H9 (cell line): Measurements from ENCODE around the gene ARSG. TPM values are rescaled to one million over a fixed set of nuclear protein-coding genes. Genes with fewer than 3 reads are reported as not detected.

Experiments used
- DNase-seq: peaks from one replicate; pipeline ENCODE4 v3.0.0-alpha.2; 2017
- H2AFZ ChIP-seq: one replicate; pipeline ENCODE4 v1.6.1; 2013; ENCODE audit warnings: mild to moderate bottlenecking, low read length, control low read depth, moderate library complexity
- H2AK5ac ChIP-seq: 2 replicates; pipeline ENCODE4 v1.6.1; 2013; ENCODE audit warnings: low read length, control low read depth, mixed read lengths; ENCODE audit not compliant: insufficient read length
- H2BK120ac ChIP-seq: one replicate; pipeline ENCODE4 v1.6.1; 2013; ENCODE audit warnings: low read depth, mild to moderate bottlenecking, low read length, control low read depth, inconsistent platforms; ENCODE audit not compliant: poor library complexity, severe bottlenecking
- H2BK12ac ChIP-seq: 2 replicates; pipeline ENCODE4 v1.6.1; 2013; ENCODE audit warnings: low read length, control low read depth, mixed read lengths, low read depth; ENCODE audit not compliant: insufficient read length
- H2BK15ac ChIP-seq: 2 replicates; pipeline ENCODE4 v1.6.1; 2013; ENCODE audit warnings: low read depth, low read length, control low read depth
- H2BK20ac ChIP-seq: one replicate; pipeline ENCODE4 v1.6.1; 2013; ENCODE audit warnings: low read depth, mild to moderate bottlenecking, low read length, control low read depth, inconsistent platforms; ENCODE audit not compliant: poor library complexity, severe bottlenecking
- H2BK5ac ChIP-seq: 2 replicates; pipeline ENCODE4 v1.6.1; 2013; ENCODE audit warnings: low read length, control low read depth, mixed read lengths; ENCODE audit not compliant: insufficient read length
- H3K14ac ChIP-seq: 2 replicates; pipeline ENCODE4 v1.6.1; 2013; ENCODE audit warnings: low read length, control low read depth; ENCODE audit not compliant: insufficient read depth
- H3K18ac ChIP-seq: 2 replicates; pipeline ENCODE4 v1.6.1; 2013; ENCODE audit warnings: low read depth, mild to moderate bottlenecking, mixed read lengths, low read length, control low read depth; ENCODE audit not compliant: insufficient read length
- H3K23ac ChIP-seq: 2 replicates; pipeline ENCODE4 v1.6.1; 2013; ENCODE audit warnings: low read length, control low read depth, mixed read lengths, low read depth; ENCODE audit not compliant: insufficient read length
- H3K23me2 ChIP-seq: 2 replicates; pipeline ENCODE4 v1.6.1; 2013; ENCODE audit warnings: low read depth, mild to moderate bottlenecking, mixed read lengths, low read length, control low read depth; ENCODE audit not compliant: insufficient read length, poor library complexity, severe bottlenecking
- H3K27ac ChIP-seq: 2 replicates; pipeline ENCODE4 v1.5.1; 2013; ENCODE audit warnings: low read length, control low read depth, mixed read lengths, low read depth; ENCODE audit not compliant: insufficient read length
- H3K27me3 ChIP-seq: 2 replicates; pipeline ENCODE4 v1.6.1; 2013; ENCODE audit warnings: low read length, control low read depth, inconsistent platforms; ENCODE audit not compliant: insufficient read depth
- H3K4ac ChIP-seq: 2 replicates; pipeline ENCODE4 v1.6.1; 2013; ENCODE audit warnings: low read depth, mild to moderate bottlenecking, control low read depth, inconsistent platforms, low read length, moderate library complexity
- H3K4me1 ChIP-seq: 2 replicates; pipeline ENCODE4 v1.6.1; 2013; ENCODE audit warnings: low read length, control low read depth, inconsistent platforms; ENCODE audit not compliant: insufficient read depth
- H3K4me2 ChIP-seq: 2 replicates; pipeline ENCODE4 v1.6.1; 2013; ENCODE audit warnings: low read length, control low read depth, mixed read lengths; ENCODE audit not compliant: insufficient read length, insufficient read depth
- H3K56ac ChIP-seq: 2 replicates; pipeline ENCODE4 v1.6.1; 2013; ENCODE audit warnings: low read depth, mild to moderate bottlenecking, mixed read lengths, low read length, control low read depth; ENCODE audit not compliant: insufficient read length
- H3K79me1 ChIP-seq: 2 replicates; pipeline ENCODE4 v1.6.1; 2013; ENCODE audit warnings: low read depth, mild to moderate bottlenecking, moderate library complexity, low read length, control low read depth, inconsistent platforms; ENCODE audit not compliant: insufficient read depth, poor library complexity, severe bottlenecking
- H3K79me2 ChIP-seq: 2 replicates; pipeline ENCODE4 v1.6.1; 2013; ENCODE audit warnings: low read length, control low read depth, inconsistent platforms; ENCODE audit not compliant: insufficient read depth
- H3K9ac ChIP-seq: 2 replicates; pipeline ENCODE4 v1.6.1; 2013; ENCODE audit warnings: low read length, control low read depth, mixed read lengths; ENCODE audit not compliant: insufficient read length; ENCODE audit errors: extremely low read depth
- H3K9me3 ChIP-seq: one replicate; pipeline ENCODE4 v1.6.1; 2013; ENCODE audit warnings: low read depth, low read length, inconsistent platforms; ENCODE audit not compliant: control insufficient read depth
- H3T11ph ChIP-seq: one replicate; pipeline ENCODE4 v1.6.1; 2013; ENCODE audit warnings: mild to moderate bottlenecking, low read length, control low read depth, inconsistent platforms
- H4K20me1 ChIP-seq: one replicate; pipeline ENCODE4 v1.6.1; 2013; ENCODE audit not compliant: control insufficient read depth, insufficient read length, insufficient read depth
- H4K5ac ChIP-seq: 2 replicates; pipeline ENCODE4 v1.6.1; 2013; ENCODE audit warnings: low read depth, mild to moderate bottlenecking, mixed read lengths, low read length, control low read depth; ENCODE audit not compliant: insufficient read length
- H4K8ac ChIP-seq: replicated peaks from 2 replicates; pipeline ENCODE4 v1.6.1; 2013; ENCODE audit warnings: low read length, control low read depth, mixed read lengths, low read depth; ENCODE audit not compliant: insufficient read length
- H4K91ac ChIP-seq: 2 replicates; pipeline ENCODE4 v1.6.1; 2013; ENCODE audit warnings: low read depth, mild to moderate bottlenecking, moderate library complexity, mixed read lengths, low read length, control low read depth; ENCODE audit not compliant: insufficient read length
- H3K27ac Mint-ChIP-seq, 3 experiments: 2 replicates in 2 of 3; 3 replicates in 1 of 3; pipeline ENCODE4 v1.8.0; 2020 to 2021; ENCODE audit warnings: mixed read lengths in 3 of 3, mild to moderate bottlenecking in 1 of 3, moderate library complexity in 1 of 3
- H3K27me3 Mint-ChIP-seq: 2 replicates; pipeline ENCODE4 v1.8.0; 2021; ENCODE audit warnings: low read depth, mild to moderate bottlenecking, moderate library complexity, mixed read lengths
- H3K36me3 Mint-ChIP-seq, 3 experiments: 2 replicates in 2 of 3; 3 replicates in 1 of 3; pipeline ENCODE4 v1.8.0; 2020 to 2021; ENCODE audit warnings: low read depth in 3 of 3, mixed read lengths in 3 of 3; ENCODE audit not compliant: insufficient read depth in 1 of 3
- H3K4me1 Mint-ChIP-seq, 2 experiments: 2 replicates each; pipeline ENCODE4 v1.8.0; 2020; ENCODE audit warnings: mixed read lengths in 2 of 2
- H3K4me3 Mint-ChIP-seq, 2 experiments: 2 replicates in 1 of 2; 3 replicates in 1 of 2; pipeline ENCODE4 v1.8.0; 2020 to 2021; ENCODE audit warnings: mild to moderate bottlenecking in 2 of 2, mixed read lengths in 2 of 2, moderate library complexity in 1 of 2
- H3K9me3 Mint-ChIP-seq, 2 experiments: 2 replicates in 1 of 2; 3 replicates in 1 of 2; pipeline ENCODE4 v1.8.0; 2020; ENCODE audit warnings: mild to moderate bottlenecking in 2 of 2, mixed read lengths in 2 of 2, moderate library complexity in 1 of 2
- WGBS: extraction: QIAGEN DNeasy Blood & Tissue Kit; methylation state at CpG from one replicate; pipeline ENCODE4 v1.1.7; 2013; ENCODE audit warnings: missing lambda C conversion rate, low lambda C conversion rate, mixed read lengths; ENCODE audit not compliant: insufficient read length; ENCODE audit errors: extremely low coverage; 5-methylcytosine and 5-hydroxymethylcytosine counted together
- total RNA-seq: library from RNA; stranded (reverse); gene quantifications from 2 replicates; pipeline ENCODE4 v1.2.1, GENCODE V29; 2021
- TF ChIP-seq, protein P1 (sequence below): fragments of 200-600 bp; sonication (generic); conservative IDR thresholded peaks from 3 replicates; pipeline ENCODE4 v1.8.0; 2021; ENCODE audit warnings: antibody characterized with exemption, mild to moderate bottlenecking

ARSG gene
- total RNA-seq, 1 experiment from 2014 or later = 3.6 TPM

DNA sequence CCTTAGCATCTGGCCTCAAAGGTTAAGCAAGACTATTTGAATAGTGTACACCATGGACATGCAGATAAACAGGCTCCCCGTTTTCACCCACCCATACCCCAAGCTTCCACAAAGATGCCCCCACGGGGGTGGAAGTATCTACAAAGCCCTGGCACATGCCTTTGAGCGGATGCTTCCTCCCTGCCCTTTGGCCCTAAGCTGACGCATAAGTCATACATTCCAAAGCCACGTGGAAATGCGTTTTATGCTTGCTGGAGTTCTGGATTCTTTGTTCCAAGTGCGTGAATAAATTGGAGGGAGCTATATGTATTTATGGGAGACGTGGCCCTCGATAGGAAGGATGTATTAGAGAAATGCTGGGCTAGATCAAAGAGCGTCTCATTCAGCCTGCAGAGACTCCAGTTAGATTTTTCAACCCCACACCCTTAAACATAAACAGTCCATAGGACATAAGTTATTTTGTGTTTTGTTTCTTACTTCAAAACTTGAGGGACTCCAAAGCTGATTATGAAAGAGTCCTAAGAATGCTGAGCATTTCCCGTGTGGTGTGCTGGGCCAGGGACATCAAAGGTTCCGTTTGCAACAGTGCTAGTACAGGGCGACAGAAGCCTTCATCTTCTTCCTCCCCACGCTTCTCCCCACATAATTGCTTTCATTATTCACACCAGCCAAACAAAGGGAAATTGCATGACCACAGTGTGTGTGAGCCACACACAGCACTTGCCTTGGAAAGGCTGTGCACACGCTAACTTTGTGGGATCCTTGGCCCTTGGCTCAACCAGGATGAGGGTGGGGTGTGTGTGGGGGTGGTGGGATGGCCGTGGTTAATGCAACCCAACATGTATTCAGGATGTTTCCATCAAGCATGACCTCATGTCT is 92.4 kb downstream of the ARSG start:
- no peaks in the 10 kb centered on the region for H3K79me2 ChIP-seq
- no peak overlapping the region for H4K91ac ChIP-seq
- H2BK12ac ChIP-seq = no peak overlapping the region
- Mint-ChIP-seq H3K4me3 (no peak overlapping the region), H3K27me3 (peaks cover 3% of the 10 kb centered on the region; the same call in 1 of the 2 replicates), H3K27ac (no peak overlapping the region), H3K4me1 (peaks cover 5 to 15% of the 10 kb centered on the region in 2 experiments), H3K36me3 (no peaks in the 10 kb centered on the region; a peak in 1 of 7 replicates), H3K9me3 (no peaks in the 10 kb centered on the region)
- H4K8ac ChIP-seq = no peak overlapping the region
- no peak overlapping the region for H3K23ac ChIP-seq
- H3K4me1 ChIP-seq = no peaks in the 10 kb centered on the region
- no peak overlapping the region for H2AK5ac ChIP-seq
- no peak overlapping the region for H3K4me2 ChIP-seq
- TF ChIP-seq, protein P1, sequence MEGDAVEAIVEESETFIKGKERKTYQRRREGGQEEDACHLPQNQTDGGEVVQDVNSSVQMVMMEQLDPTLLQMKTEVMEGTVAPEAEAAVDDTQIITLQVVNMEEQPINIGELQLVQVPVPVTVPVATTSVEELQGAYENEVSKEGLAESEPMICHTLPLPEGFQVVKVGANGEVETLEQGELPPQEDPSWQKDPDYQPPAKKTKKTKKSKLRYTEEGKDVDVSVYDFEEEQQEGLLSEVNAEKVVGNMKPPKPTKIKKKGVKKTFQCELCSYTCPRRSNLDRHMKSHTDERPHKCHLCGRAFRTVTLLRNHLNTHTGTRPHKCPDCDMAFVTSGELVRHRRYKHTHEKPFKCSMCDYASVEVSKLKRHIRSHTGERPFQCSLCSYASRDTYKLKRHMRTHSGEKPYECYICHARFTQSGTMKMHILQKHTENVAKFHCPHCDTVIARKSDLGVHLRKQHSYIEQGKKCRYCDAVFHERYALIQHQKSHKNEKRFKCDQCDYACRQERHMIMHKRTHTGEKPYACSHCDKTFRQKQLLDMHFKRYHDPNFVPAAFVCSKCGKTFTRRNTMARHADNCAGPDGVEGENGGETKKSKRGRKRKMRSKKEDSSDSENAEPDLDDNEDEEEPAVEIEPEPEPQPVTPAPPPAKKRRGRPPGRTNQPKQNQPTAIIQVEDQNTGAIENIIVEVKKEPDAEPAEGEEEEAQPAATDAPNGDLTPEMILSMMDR = no peak
- no peak overlapping the region for H3K9ac ChIP-seq
- H2BK20ac ChIP-seq = no peak overlapping the region
- no peaks in the 10 kb centered on the region for H3K79me1 ChIP-seq
- H3K27me3 ChIP-seq = no peaks in the 10 kb centered on the region
- no peak overlapping the region for H3K56ac ChIP-seq
- no peak overlapping the region for H4K5ac ChIP-seq
- no CpG with 5 or more reads among the region's 16 CpGs for WGBS
- no peak overlapping the region for H3K14ac ChIP-seq
- no peak overlapping the region for H2BK5ac ChIP-seq
- H2BK15ac ChIP-seq = no peak overlapping the region
- no peak overlapping the region for H2AFZ ChIP-seq
- no peaks in the 10 kb centered on the region for H4K20me1 ChIP-seq
- no peaks in the 10 kb centered on the region for H3K23me2 ChIP-seq
- no peak overlapping the region for H3K4ac ChIP-seq
- DNase-seq = peak; percentile 25
- no peaks in the 10 kb centered on the region for H3K9me3 ChIP-seq
- H2BK120ac ChIP-seq = no peak overlapping the region
- H3K18ac ChIP-seq = no peak overlapping the region
- no peak overlapping the region for H3T11ph ChIP-seq
- no peak overlapping the region for H3K27ac ChIP-seq
